ENCODE measurements around the gene CDHR5. TPM values are rescaled to one million over a fixed set of nuclear protein-coding genes. Genes with fewer than 3 reads are reported as not detected.
A peak's percentile ranks its signal among the peaks of the same experiment; 100 is the strongest.

Gene CDHR5
- total RNA-seq, 4 donors from 2014 or later, result 0.26 to 0.55 (median 0.29) TPM; not detected in 1

- Histone ChIP-seq H3K27ac (no peak overlapping the region), H3K9me3 (no peaks in the 10 kb centered on the region), H3K4me1 (peaks cover 13 to 27% of the 10 kb centered on the region in 2 donors), H3K36me3 (no peaks in the 10 kb centered on the region), H3K4me3 (peak overlapping the region; percentile 52 to 96), H3K27me3 (no peaks in the 10 kb centered on the region)
- DNase-seq, result no peak
- intact Hi-C loops (cut with DNase I; ENCODE audit: low total_unique reads), result no loop called here
- TF ChIP-seq, protein P1, sequence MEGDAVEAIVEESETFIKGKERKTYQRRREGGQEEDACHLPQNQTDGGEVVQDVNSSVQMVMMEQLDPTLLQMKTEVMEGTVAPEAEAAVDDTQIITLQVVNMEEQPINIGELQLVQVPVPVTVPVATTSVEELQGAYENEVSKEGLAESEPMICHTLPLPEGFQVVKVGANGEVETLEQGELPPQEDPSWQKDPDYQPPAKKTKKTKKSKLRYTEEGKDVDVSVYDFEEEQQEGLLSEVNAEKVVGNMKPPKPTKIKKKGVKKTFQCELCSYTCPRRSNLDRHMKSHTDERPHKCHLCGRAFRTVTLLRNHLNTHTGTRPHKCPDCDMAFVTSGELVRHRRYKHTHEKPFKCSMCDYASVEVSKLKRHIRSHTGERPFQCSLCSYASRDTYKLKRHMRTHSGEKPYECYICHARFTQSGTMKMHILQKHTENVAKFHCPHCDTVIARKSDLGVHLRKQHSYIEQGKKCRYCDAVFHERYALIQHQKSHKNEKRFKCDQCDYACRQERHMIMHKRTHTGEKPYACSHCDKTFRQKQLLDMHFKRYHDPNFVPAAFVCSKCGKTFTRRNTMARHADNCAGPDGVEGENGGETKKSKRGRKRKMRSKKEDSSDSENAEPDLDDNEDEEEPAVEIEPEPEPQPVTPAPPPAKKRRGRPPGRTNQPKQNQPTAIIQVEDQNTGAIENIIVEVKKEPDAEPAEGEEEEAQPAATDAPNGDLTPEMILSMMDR (IDR thresholded peaks at IDR 0.05), result no peak
- TF ChIP-seq POLR2A (IDR thresholded peaks at IDR 0.05), result no peak
These were observed 47.2 kb downstream of the CDHR5 start for GRCh38 chr11:577611-577894.

DNA sequence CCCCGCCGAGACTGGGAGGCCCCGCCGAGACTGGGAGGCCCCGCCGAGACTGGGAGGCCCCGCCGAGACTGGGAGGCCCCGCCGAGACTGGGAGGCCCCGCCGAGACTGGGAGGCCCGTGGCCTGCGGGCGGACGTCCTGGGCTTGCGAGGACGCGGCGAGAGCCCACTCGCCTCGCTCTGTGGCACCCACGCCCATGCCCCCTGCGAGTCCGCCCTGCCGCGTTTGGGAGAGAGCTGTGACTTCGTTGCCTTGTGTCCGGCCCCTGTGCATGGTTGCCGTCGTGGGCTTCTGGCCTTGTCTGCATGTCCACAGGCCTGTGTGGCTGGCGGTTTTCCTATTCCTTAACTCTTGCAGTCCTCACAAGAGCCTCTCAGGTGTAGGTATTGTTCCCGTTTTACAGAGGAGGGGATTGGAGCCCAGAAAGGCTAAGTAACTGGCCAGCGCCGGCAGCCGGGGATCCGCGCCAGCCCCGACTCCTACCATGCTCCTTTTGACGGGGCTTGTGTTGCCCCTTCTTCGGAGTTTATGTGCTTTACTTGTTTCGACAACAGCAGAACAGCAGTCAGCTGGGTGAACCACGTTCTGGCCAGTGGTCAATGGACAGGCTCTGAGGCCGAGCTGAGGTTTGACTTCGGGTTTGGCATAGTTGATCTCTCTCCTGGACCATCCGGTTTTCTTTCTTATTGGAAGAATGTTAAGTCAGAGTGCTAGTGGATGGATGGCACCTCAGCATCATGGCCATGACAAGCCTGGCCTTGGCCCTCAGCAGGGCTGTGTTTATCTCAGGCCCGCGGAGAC, 47.7 kb downstream of the CDHR5 start:
- TF ChIP-seq POLR2A (IDR thresholded peaks at IDR 0.05), result no peak
- TF ChIP-seq, protein P1 (IDR thresholded peaks at IDR 0.05), result no peak
- no peaks in the 10 kb centered on the region for H3K9me3 ChIP-seq
- intact Hi-C loops (cut with DNase I; ENCODE audit: low total_unique reads), result no loop called here
- peaks cover 13 to 27% of the 10 kb centered on the region in 2 donors for H3K4me1 ChIP-seq
- H3K4me3 ChIP-seq, result peak overlapping the region; percentile 52 to 96
- no peaks in the 10 kb centered on the region for H3K27me3 ChIP-seq
- no peaks in the 10 kb centered on the region for H3K36me3 ChIP-seq
- DNase-seq, result no peak
- peak overlapping the region in 1 of 2 donors; percentile 63 for H3K27ac ChIP-seq

DNA sequence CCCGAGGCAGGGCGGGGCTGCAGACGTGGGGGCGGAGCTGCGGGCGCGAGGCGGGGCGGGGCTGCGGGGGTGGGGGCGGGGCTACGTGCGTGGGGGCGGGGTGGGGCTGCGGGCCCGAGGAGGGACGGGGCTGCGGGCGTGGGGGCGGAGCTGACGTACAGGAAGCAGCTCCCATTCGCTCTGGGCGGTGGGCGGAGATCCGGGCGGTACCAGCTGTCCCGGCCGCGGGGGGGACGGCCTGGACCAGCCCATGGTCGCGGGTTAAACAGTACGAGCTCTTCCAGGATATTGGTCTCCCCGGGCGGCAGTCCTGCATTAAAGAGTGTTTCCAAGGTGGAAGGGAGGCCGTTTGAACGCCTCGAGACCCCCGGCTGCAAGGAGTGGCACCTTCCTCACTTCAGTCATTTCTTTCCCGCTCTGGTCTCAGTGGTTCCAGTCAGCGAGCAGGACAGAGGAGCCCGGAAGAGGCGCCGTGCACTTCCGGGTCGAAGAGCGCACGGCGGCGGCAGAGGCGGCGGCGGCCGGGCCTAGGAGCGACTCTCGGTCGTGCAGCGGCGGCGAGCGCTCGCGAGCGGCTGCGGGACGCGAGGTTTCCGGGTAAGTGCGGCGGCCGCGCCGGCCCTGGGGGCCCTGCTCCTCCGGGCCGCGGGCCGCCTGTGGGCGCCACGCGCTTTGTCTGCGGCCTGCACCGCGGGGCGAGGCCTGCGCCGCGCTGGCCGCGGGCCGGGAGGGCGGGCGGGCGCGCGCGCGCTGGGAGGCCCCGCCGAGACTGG, 48.6 kb downstream of the CDHR5 start, which contains the start of gene PHRF1:
PHRF1 (plus strand) TSS at position 475 of the 773 bp plus-strand sequence. CDS start 5,043 bp downstream, outside the sequence.
- TF ChIP-seq, protein P1 (IDR thresholded peaks at IDR 0.05), result peak in 2 of 4 experiments; percentile 29 to 30
- TF ChIP-seq POLR2A (IDR thresholded peaks at IDR 0.05), result peak in 1 of 2 donors; percentile 68
- DNase-seq, result peak; percentile 92 to 97
- intact Hi-C loops (cut with DNase I; ENCODE audit: low total_unique reads), result no loop called here
- Histone ChIP-seq H3K27ac (peak within 1 kb of the TSS; percentile 88 to 90), H3K36me3 (no peaks in the 10 kb centered on the region), H3K4me1 (peaks cover 13 to 27% of the 10 kb centered on the region in 2 donors), H3K4me3 (peak within 1 kb of the TSS; percentile 58 to 96), H3K9me3 (no peaks in the 10 kb centered on the region), H3K27me3 (no peaks in the 10 kb centered on the region)

- intact Hi-C loops (cut with DNase I; ENCODE audit: low total_unique reads), result no loop called here
- Histone ChIP-seq H3K36me3 (no peaks in the 10 kb centered on the region), H3K4me1 (peaks cover 13 to 24% of the 10 kb centered on the region in 2 donors), H3K27ac (peak overlapping the region in 1 of 2 donors; percentile 71), H3K9me3 (no peaks in the 10 kb centered on the region), H3K4me3 (peak overlapping the region; percentile 55 to 58), H3K27me3 (no peaks in the 10 kb centered on the region)
- peak in 1 of 2 donors; percentile 42 for DNase-seq
- peak in 1 of 2 donors; percentile 49 for TF ChIP-seq POLR2A (IDR thresholded peaks at IDR 0.05)
- TF ChIP-seq, protein P1 (IDR thresholded peaks at IDR 0.05), result peak in 1 of 4 experiments; percentile 31
These were observed 49.3 kb downstream of the CDHR5 start for GRCh38 chr11:575313-575995.
